Measurements from ENCODE around the gene LIFR.

The LIFR gene

DNA sequence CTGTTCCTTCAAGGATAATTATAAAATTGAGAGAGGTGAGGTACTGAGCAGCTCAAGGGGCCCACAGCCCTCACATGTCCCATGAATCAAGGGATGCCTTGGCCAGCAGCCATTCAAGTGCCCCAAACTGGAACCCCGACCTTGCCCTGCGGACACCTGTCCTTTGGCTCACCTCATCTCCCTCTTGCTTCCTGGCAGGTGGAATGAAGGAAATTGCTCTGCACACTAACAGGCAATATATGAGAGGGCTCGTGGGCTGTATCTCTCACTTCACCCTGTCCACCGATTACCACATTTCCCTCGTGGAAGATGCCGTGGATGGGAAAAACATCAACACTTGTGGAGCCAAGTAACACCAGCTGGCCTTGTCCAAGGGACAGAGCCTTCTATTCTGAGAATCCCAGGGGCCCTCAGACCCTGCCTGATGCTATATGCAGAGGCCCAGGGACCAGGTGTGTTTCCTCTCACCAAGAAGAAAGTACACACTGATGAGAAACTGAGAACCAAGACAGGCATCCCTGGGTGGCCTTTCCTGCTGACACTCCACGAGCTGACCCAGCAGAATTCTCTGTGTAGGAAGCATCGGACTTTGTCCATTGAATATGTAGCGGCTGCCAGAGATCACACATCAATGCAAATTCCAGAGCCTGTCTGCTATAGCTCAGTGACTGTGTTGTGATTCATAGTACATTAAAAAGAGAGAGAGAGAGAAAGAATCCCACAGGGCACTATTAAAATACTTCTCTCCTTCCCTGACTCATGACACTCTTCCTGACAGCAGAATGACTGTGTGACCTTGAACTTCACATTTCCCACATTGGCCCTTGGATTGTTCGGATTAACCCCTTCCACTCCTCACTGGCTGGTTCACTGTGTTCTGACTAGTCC is 92.6 kb downstream of the LIFR start:
- DNase-seq = no peak

- no peak for DNase-seq
Measured at GRCh38 chr5:38462976-38463633, 93.3 kb downstream of the LIFR start.

DNA sequence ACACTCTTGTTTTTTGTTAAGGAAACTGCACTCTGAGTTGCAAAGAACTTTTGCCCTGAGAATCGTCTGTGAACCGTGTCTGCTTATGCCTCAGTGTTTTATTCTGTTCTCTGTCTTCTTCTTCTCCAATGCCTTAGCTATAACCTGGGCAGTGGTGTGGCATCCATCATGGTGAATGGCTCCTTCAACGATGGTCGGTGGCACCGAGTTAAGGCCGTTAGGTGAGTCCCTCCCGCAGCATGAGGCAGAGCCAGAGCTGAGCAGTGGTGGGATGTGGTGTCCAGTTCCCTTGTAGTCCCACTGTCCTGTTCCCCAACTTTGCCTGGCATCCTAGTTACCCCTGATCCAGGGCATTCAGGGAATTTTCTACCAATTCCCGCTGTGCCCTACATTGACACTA is 98.3 kb downstream of the LIFR start:
- no peak for DNase-seq

DNA sequence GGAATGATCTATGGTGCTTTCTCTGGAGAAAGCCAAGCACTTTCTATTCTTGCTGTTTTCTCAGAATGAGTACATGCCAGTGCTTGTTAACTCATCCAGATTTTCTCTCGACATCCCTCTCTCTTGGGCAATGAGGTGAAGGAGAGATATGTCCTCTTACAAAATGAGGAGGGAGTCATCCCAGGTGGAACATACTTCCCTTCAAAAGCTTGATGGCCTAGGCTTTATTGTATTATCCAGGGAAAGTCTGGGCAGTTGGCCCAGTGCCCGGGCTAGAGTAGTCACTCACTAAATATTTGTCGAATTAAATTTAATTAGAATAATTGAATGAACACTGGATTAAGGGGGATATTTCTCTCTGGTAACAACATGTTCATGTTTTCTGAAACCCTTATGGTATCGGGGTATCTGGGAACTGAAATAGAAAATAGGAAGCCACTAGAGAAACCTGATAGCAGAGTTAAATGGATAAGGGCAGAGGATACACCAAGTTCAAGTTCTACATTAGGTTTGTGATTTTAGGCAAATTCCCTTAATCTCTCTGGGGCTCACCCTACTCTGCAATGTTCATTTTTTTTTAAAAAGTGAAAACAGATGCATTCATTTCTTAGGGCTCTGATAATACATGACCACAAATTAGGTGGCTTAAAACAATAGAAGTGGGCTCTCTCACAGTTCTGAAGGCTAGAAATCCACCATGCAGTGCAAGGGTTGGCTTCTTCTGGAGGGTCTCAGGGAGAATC is 99.6 kb downstream of the LIFR start:
- DNase-seq = peak; percentile 25

- no peak for DNase-seq
Measured at GRCh38 chr5:38455796-38456330, 100.6 kb downstream of the LIFR start.

GRCh38 chr5:38453921-38454320 is 102.5 kb downstream of the LIFR start:
- no peak for DNase-seq

GRCh38 chr5:38453506-38453905 is 102.9 kb downstream of the LIFR start:
- DNase-seq = no peak

- no peak for DNase-seq
Measured at GRCh38 chr5:38452201-38452600, 104.2 kb downstream of the LIFR start.

- no peak for DNase-seq
Measured at GRCh38 chr5:38451074-38451725, 105.2 kb downstream of the LIFR start.

DNA sequence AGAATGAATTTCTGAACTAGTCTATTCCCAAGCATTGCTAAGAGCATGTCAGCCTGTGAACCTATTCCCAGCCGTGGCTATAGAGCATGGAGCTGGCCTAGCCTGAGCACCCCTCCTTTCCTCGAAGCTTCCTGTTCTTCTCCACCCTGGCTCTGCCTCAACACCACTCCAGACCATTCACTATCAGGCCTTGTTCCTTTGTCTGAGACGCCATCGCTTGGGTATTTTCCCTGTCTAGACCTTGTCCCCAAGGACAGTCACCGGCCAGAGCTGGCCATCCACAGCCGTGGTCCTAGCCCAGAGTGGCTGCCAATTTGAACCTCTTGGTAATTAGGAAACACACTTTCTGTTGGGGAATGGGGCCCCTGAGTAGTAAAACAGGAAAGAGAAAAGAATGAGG is 105.8 kb downstream of the LIFR start:
- no peak for DNase-seq

GRCh38 chr5:38448568-38449350 is 107.7 kb downstream of the LIFR start:
- no peak for DNase-seq

DNA sequence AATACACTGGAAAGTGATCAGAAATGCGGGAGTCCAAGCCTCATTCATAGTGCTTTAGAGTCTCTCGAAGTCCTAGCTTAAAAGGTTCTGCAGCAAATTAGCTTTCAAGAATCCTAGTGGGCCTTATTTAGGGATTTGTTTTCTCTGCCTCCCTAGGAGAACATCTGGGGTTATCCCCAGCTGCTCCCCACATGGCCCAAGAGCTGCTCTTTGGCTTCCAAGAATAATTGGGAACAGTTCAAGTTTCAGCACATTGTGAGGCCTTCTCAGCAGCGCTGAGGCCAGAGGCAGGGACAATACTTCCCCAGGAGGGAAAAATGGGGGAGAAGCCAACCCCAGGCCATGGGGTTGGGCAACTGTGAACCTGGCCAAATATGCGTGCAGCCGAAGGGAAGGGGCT is 108.7 kb downstream of the LIFR start:
- DNase-seq = no peak

GRCh38 chr5:38447056-38447455 is 109.4 kb downstream of the LIFR start:
- no peak for DNase-seq

GRCh38 chr5:38446029-38446522 is 110.4 kb downstream of the LIFR start:
- no peak for DNase-seq

DNA sequence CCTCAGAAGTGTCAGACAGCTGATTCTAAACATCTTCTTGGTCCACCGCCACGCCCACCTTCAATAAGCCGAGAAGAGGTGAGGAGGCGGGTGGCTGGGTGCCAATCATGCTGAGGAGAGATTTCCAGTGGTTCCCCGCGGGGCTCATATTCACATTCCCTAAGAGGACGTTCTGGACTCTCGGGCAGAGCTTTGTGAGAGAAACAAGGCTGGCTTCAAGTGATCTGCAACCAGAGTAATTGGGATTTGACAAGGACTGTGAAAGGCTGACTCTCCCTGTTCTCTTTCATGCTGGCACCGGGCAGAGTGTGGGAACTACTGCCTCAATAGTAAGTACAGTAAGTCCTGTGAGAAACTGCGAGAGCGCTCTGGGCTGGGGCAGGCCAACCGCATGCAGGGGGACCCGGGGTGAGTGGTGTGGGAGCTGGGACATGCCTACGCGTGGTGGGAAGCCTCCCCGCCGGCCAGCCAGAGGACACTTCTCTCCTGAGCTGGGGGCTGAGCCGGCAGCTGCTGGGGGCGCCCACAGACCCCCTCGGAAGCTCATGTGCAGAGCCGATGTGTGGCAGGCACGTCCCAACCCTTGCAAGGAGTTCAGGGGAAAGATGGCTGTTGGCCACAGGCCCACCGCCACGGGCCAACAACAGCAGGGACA is 110.9 kb downstream of the LIFR start:
- no peak for DNase-seq

GRCh38 chr5:38443390-38443789 is 113.1 kb downstream of the LIFR start:
- DNase-seq = no peak

GRCh38 chr5:38442247-38442573 is 114.2 kb downstream of the LIFR start:
- DNase-seq = no peak

DNA sequence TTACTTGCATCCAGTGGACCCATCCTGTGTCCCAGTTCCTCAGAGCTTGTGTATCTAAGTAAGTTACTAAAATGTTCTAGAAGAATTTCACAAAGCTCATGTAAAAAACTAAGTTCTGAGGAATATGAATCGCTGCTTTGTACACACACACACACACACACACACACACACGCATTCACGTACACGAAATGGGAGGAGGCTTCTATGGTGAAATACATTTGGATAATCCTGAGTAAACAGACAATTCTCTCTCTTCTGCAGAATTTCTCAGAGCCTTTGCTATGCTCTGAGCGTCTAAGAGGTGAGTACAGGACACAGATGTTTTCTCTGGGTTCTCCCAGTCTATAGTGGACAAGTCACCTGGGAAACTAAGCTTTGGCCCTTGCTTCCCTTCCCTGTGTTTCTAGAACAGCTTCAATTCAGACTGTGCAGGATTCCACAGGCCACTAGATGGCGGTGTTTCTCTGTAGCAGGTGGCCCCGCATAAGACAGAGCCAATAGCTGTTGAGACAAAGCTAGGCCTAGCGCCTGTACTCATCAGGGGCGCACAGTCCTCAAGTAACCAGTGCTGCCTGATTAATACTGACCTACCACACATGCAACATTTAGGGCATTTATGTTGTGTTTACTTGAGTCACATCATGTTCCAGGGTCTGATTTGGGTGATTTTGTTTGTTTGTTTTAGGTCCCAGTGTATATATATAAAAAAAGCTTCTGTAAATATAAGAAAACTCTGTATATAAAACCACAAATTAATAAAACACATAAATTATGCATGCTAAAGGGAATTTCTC is 114.8 kb downstream of the LIFR start:
- peak; percentile 94 for DNase-seq

GRCh38 chr5:38438757-38439156 is 117.7 kb downstream of the LIFR start:
- DNase-seq = no peak

GRCh38 chr5:38434966-38435705 is 121.3 kb downstream of the LIFR start:
- no peak for DNase-seq
